ENCODE data around the gene RASA4B. TPM values are rescaled to one million over a fixed set of nuclear protein-coding genes. Genes with fewer than 3 reads are reported as not detected.

Gene RASA4B
- total and polyA plus RNA-seq, 2 of the 4 experiments (the other 2 are of a cell fraction), result 1.8 to 7.7 TPM

GRCh38 chr7:102436118-102436517, 81.5 kb downstream of the RASA4B start:
- Histone ChIP-seq H3K9me3 (ENCODE audit: control insufficient read depth, insufficient read depth, low read length) (no peaks in the 10 kb centered on the region), H3K9ac (ENCODE audit: low read depth, low read length) (no peak overlapping the region), H3K4ac (ENCODE audit: low read depth, low read length) (no peak overlapping the region), H3K27ac (ENCODE audit: insufficient read depth, low read length) (no peak overlapping the region), H3K79me1 (ENCODE audit: low read depth in 1 of 2, low read length in 2 of 2) (peaks cover 6 to 40% of the 10 kb centered on the region in 2 experiments; a peak in 3 of 4 replicates), H3K18ac (ENCODE audit: low read depth, low read length) (no peak overlapping the region), H4K91ac (ENCODE audit: insufficient read depth, low read depth, low read length) (no peak overlapping the region), H3K14ac (replicated peaks; ENCODE audit: low read depth, low read length) (no peak overlapping the region), H4K5ac (ENCODE audit: low read depth, low read length) (no peak overlapping the region), H2AK9ac (replicated peaks; ENCODE audit: low read depth, low read length, poor library complexity) (peak overlapping the region; percentile 3), H2BK5ac (ENCODE audit: low read depth, low read length, poor library complexity, severe bottlenecking) (no peak overlapping the region), H2AK5ac (ENCODE audit: low read depth, low read length) (no peak overlapping the region), H3K4me3 (ENCODE audit: insufficient read depth, low read depth, low read length) (no peak overlapping the region), H3K56ac (ENCODE audit: extremely low read depth, insufficient read depth, low read length) (no peak overlapping the region), H2BK120ac (ENCODE audit: low read depth, low read length) (no peak overlapping the region), H3K4me1 (ENCODE audit: control insufficient read depth, insufficient read depth, low read length) (peaks cover 7% of the 10 kb centered on the region), H3K23ac (ENCODE audit: low read depth, low read length) (no peak overlapping the region), H3K27me3 (ENCODE audit: control insufficient read depth, insufficient read depth, low read length) (no peaks in the 10 kb centered on the region), H3K36me3 (ENCODE audit: control insufficient read depth, insufficient read depth, low read length) (peaks cover 8% of the 10 kb centered on the region), H3K4me2 (ENCODE audit: low read depth, low read length) (no peak overlapping the region), H2BK15ac (ENCODE audit: low read depth, low read length) (no peak overlapping the region), H3K9me1 (ENCODE audit: insufficient read depth, low read length) (peaks cover 8% of the 10 kb centered on the region), H2BK20ac (ENCODE audit: low read depth, low read length) (no peak overlapping the region), H4K8ac (ENCODE audit: low read depth in 2 of 2, low read length in 2 of 2) (no peak overlapping the region), H2AFZ (replicated peaks; ENCODE audit: low read length, poor library complexity) (no peak overlapping the region), H4K20me1 (ENCODE audit: insufficient read depth, low read length) (no peaks in the 10 kb centered on the region)
- dilution Hi-C loops (cut with HindIII; ENCODE audit: low sequenced_read_pairs, unreplicated experiment) (no loop called here), in situ Hi-C loops (cut with MboI; ENCODE audit: low sequenced_read_pairs) (no loop called here), intact Hi-C loops (cut with micrococcal nuclease) (no loop called here)
- TF ChIP-seq MAFK (IDR thresholded peaks at IDR 0.05; ENCODE audit: low read depth, low read length) (no peak), BHLHE40 (IDR thresholded peaks at IDR 0.05; ENCODE audit: low read depth, low read length) (no peak), RFX5 (IDR thresholded peaks at IDR 0.05; ENCODE audit: low read depth, low read length) (no peak), MAZ (IDR thresholded peaks at IDR 0.05; ENCODE audit: borderline replicate concordance, low read depth, low read length) (no peak), NFE2L2 (IDR thresholded peaks at IDR 0.05; ENCODE audit: low read depth, low read length) (no peak), RAD21 (IDR thresholded peaks at IDR 0.05; ENCODE audit: low read length) (no peak), MXI1 (IDR thresholded peaks at IDR 0.05; ENCODE audit: borderline replicate concordance, low read depth, low read length) (no peak), CHD1 (IDR thresholded peaks at IDR 0.05; ENCODE audit: low read depth, low read length) (no peak), CTCF (conservative IDR thresholded peaks at IDR 0.05; ENCODE audit: low read depth, low read length) (no peak), USF2 (IDR thresholded peaks at IDR 0.05; ENCODE audit: low read depth, low read length) (no peak), SMC3 (IDR thresholded peaks at IDR 0.05; ENCODE audit: low read depth, low read length) (no peak)
- TF ChIP-seq, protein P1, sequence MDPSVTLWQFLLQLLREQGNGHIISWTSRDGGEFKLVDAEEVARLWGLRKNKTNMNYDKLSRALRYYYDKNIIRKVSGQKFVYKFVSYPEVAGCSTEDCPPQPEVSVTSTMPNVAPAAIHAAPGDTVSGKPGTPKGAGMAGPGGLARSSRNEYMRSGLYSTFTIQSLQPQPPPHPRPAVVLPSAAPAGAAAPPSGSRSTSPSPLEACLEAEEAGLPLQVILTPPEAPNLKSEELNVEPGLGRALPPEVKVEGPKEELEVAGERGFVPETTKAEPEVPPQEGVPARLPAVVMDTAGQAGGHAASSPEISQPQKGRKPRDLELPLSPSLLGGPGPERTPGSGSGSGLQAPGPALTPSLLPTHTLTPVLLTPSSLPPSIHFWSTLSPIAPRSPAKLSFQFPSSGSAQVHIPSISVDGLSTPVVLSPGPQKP (IDR thresholded peaks at IDR 0.05; ENCODE audit: borderline replicate concordance, low read depth, low read length), result no peak
- 97% methylated on average over 5 of the region's 10 CpGs; no CpG with 5 or more reads in 1 of the 2 experiments for WGBS, 2 experiments (ENCODE audit: extremely low coverage in 2 of 2, insufficient read length in 1 of 2)
- no peak for DNase-seq
- no TSS peak for BruUV-seq (replicated peaks)
- POLR2A ChIA-PET (ENCODE audit: unreplicated experiment), result no interaction called here
- ATAC-seq (ENCODE audit: low read depth), result no peak
- CTCF ChIA-PET, result no interaction called here
